22Rv1 (cell line): ENCODE measurements around the gene FAM227B.
"Not testable (repeated sequence)": the region's sequence is repeated elsewhere in the genome, so short reads cannot be mapped to it uniquely, and the experiment has no call there.

Experiments used
- H3K27ac ChIP-seq: fragments of 450-650 bp; 2 replicates; pipeline ENCODE4 v1.5.1; 2017
- ZFX ChIP-seq: fragments of 450-650 bp; IDR thresholded peaks from 2 replicates; pipeline ENCODE4 v1.6.1; 2017; ENCODE audit warnings: antibody characterized with exemption, borderline replicate concordance
- TF ChIP-seq, protein P1 (sequence below): fragments of 450-650 bp; IDR thresholded peaks from 2 replicates; pipeline ENCODE4 v1.5.1; 2017; ENCODE audit warnings: mild to moderate bottlenecking

Gene FAM227B

DNA sequence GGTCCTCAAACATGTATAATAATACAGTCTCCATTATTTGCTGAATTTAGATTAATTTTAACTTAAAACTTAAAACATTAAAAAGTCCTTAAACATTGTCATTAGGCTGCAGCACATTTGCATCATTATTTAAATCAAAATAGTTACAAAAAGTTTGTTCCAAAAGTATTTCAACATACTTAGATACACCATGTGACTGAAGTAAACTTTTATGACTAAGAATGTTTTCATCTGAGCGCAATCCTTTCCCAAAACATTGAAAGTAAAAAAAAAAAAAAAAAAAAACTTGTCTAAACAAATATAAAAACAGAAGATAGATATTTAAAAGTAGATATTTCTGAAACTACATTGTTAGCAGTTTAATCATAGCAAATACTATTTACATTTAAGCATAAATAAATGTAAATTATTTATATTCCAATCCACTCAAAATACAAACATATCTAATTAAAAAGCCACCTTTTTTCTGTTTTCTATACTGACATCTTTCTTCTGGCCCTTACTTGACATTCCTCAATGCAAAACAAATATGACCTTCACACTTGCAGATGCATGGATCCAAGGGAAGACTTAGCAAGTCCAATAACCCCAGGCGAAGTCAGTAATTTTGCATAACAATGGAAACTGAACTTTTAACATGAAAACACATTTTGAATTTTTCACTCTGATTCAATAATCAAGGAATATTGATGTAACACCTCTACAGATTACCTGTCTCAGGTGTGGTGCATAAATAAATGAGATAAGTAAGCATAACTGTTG, 10.3 kb downstream of the FAM227B start:
- TF ChIP-seq, protein P1, sequence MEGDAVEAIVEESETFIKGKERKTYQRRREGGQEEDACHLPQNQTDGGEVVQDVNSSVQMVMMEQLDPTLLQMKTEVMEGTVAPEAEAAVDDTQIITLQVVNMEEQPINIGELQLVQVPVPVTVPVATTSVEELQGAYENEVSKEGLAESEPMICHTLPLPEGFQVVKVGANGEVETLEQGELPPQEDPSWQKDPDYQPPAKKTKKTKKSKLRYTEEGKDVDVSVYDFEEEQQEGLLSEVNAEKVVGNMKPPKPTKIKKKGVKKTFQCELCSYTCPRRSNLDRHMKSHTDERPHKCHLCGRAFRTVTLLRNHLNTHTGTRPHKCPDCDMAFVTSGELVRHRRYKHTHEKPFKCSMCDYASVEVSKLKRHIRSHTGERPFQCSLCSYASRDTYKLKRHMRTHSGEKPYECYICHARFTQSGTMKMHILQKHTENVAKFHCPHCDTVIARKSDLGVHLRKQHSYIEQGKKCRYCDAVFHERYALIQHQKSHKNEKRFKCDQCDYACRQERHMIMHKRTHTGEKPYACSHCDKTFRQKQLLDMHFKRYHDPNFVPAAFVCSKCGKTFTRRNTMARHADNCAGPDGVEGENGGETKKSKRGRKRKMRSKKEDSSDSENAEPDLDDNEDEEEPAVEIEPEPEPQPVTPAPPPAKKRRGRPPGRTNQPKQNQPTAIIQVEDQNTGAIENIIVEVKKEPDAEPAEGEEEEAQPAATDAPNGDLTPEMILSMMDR, result no peak
- TF ChIP-seq ZFX, result no peak
- no peak overlapping the region for H3K27ac ChIP-seq

DNA sequence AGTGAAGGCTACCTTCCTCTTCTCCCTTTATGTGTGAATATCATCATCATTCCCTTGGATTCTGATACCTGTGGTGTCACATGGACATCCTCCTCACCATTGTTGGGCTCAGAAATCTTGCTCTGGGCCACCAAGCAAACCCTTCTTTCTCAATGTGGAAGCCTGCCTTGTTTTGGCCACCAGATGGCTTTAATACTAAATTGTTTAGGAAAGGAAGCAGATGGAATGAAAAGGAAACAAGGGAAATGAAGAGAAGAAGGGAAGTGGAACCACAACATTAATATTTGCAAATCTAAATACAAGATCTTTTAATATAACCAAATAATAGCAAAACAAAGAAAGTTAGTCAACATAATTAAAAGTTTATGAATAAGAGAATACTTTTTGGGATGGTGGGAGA, 14.0 kb downstream of the FAM227B start:
- TF ChIP-seq, protein P1, result no peak
- TF ChIP-seq ZFX, result no peak
- H3K27ac ChIP-seq, result no peak overlapping the region

DNA sequence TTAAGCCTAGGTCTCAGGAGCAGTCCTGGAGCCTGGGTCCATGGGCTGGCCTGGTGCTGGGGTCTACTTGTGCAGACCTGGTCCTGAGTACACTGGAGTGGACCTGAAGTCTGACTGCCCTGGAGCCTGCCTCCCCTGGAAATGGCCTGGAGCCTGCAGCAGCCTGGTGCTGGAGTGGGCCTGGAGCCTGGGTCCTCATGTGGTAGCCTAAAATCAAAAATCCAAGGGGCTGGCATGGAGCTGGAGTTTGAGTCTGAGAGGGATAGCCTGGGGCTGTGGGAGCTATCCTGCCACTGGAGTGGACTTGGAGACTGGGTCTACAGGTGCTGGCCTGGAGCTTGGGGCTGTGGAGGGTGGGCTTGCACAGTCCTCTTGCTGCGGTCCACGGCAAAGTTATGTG, 15.0 kb downstream of the FAM227B start:
- H3K27ac ChIP-seq, result no peak overlapping the region
- no peak for TF ChIP-seq ZFX
- TF ChIP-seq, protein P1, result no peak

DNA sequence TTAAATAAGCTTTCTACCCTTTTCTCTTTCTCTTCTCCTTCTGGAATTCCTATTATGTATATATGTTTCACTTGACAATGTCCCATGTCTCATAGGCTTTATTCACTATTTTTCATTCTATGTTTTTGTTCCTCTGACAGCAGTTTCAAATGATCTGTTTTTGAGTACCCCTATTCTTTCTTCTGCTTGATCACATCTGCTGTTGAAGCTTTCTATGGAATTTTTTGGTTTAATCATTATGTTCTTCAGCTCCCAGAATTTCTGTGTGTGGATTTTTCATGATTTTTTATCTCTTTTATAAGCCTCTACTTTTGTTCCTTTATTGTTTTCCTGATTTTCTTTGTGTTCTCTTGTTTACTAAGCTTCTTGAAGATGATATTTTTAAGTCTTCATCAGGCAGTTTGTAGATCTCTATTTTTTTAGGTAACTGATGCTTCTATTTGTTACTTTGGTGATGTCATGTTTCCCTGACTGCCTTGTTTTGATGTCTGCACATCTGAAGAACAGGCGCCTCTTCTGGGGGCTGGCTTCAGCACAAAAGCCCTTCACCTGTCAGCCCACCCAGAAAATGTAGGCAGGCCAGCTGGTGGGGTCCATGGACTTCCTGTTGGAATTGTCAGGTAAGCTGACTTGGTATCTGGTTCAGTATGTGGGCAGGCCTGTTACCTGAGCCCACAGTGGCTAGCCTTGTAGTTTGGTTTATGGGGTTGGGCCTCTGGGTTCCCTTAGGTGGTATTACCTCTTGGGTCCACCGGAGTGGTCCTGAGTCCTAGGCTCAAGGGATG, 15.8 kb downstream of the FAM227B start:
- H3K27ac ChIP-seq, result no peak overlapping the region

DNA sequence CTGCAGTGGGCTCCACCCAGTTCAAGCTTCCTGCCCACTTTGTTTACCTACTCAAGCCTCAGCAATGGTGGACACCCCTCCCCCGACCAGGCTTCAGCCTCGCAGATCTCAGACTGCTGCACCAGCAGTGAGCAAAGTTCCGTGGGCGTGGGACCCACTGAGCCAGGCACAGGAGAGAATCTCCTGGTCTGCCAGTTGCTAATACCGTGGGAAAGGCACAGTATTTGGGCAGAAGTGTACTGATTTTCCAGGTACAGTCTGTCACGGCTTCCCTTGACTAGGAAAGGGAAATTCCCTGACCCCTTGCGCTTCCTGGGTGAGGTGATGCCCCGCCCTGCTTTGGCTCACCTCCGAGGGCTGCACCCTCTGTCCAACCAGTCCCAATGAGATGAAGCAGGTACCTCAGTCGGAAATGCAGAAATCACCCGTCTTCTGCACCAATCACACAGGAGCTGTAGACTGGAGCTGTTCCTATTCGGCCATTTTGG, 27.7 kb downstream of the FAM227B start:
- not testable (repeated sequence) for H3K27ac ChIP-seq

More for the DNA sequence above, 15.8 kb downstream of the FAM227B start:
- TF ChIP-seq, protein P1, result no peak
- no peak for TF ChIP-seq ZFX

DNA sequence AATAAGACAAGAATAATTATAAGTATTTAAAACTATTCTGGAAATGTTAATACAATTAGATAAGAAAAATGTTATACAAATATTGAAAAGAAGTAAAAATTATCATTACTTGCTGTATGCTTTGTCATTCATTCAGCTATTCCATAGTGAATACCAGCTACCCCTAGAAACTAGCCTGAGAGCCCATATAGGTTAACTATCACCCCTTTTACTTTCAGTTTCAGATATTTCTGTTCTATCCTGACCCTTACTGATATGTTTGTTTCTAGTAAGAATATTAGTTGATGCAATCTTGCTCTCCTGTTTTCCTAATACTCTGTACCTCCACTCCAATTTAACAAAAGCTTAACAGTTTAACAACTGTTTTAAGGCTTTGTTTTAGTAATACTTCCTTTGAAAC, 31.6 kb downstream of the FAM227B start:
- no peak overlapping the region for H3K27ac ChIP-seq
- TF ChIP-seq, protein P1, result no peak
- no peak for TF ChIP-seq ZFX

DNA sequence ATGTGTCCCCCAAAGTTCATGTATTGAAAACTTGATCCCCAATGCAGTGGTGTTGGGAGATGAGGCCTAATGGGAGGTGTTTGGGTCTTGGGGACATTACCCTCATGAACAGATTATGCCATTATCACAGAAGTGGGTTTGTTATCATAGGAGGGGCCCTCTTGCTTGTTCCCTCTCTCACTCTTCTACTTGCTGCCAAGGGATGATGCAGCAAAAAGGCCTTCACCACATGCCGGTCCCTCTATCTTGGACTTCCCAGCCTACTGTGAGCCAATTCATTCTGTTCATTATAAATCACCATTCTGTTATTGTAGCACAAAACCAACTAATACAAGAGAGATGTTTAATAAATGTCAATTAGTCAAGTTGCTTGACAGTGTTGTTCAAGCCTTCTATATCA, 47.2 kb downstream of the FAM227B start:
- no peak for TF ChIP-seq ZFX
- TF ChIP-seq, protein P1, result no peak
- H3K27ac ChIP-seq, result no peak overlapping the region
